Endodermal cell (in vitro differentiated cells): ENCODE data around the gene GALNT2. TPM values are rescaled to one million over a fixed set of nuclear protein-coding genes. Genes with fewer than 3 reads are reported as not detected.
A peak's percentile ranks its signal among the peaks of the same experiment; 100 is the strongest.

Source experiments
- DNase-seq: peaks from one replicate; pipeline ENCODE4 v3.0.0-alpha.2; 2017
- H3K27ac ChIP-seq: 2 replicates; pipeline ENCODE4 v1.5.1; 2013; ENCODE audit warnings: mild to moderate bottlenecking, low read depth, low read length, moderate library complexity
- H3K27me3 ChIP-seq: 2 replicates; pipeline ENCODE4 v1.6.1; 2013; ENCODE audit warnings: mild to moderate bottlenecking, low read length, moderate library complexity; ENCODE audit not compliant: insufficient read depth, control insufficient read depth, poor library complexity, severe bottlenecking
- H3K36me3 ChIP-seq: 2 replicates; pipeline ENCODE4 v1.7.0; 2013; ENCODE audit warnings: mild to moderate bottlenecking, low read length, moderate library complexity; ENCODE audit not compliant: control insufficient read depth, insufficient read depth
- H3K4me1 ChIP-seq: one replicate; pipeline ENCODE4 v1.7.0; 2013; ENCODE audit warnings: low read length; ENCODE audit not compliant: control insufficient read depth, insufficient read depth
- H3K4me3 ChIP-seq: 2 replicates; pipeline ENCODE4 v1.5.1; 2013; ENCODE audit warnings: mild to moderate bottlenecking, low read length, moderate library complexity
- H3K9ac ChIP-seq: 2 replicates; pipeline ENCODE4 v1.6.1; 2013; ENCODE audit warnings: mild to moderate bottlenecking, low read length, moderate library complexity; ENCODE audit not compliant: poor library complexity, severe bottlenecking; ENCODE audit errors: extremely low read depth
- H3K9me3 ChIP-seq: 2 replicates; pipeline ENCODE4 v1.6.1; 2013; ENCODE audit warnings: mild to moderate bottlenecking, low read length, moderate library complexity; ENCODE audit not compliant: control insufficient read depth
- H3K27ac Mint-ChIP-seq: 2 replicates; pipeline ENCODE4 v1.8.0; 2020; ENCODE audit warnings: mixed read lengths
- H3K27me3 Mint-ChIP-seq: 2 replicates; pipeline ENCODE4 v1.8.0; 2021; ENCODE audit warnings: mild to moderate bottlenecking, mixed read lengths; ENCODE audit not compliant: insufficient read depth
- H3K36me3 Mint-ChIP-seq: 2 replicates; pipeline ENCODE4 v1.8.0; 2020; ENCODE audit warnings: low read depth, mixed read lengths
- H3K4me1 Mint-ChIP-seq: 2 replicates; pipeline ENCODE4 v1.8.0; 2020; ENCODE audit warnings: mixed read lengths
- H3K4me3 Mint-ChIP-seq: 2 replicates; pipeline ENCODE4 v1.8.0; 2020; ENCODE audit warnings: mild to moderate bottlenecking, moderate library complexity, mixed read lengths
- H3K9me3 Mint-ChIP-seq: 2 replicates; pipeline ENCODE4 v1.8.0; 2020; ENCODE audit warnings: mild to moderate bottlenecking, mixed read lengths
- CTCF ChIP-seq: fragments of 200-600 bp; sonication (generic); conservative IDR thresholded peaks from 2 replicates; pipeline ENCODE4 v1.5.0; 2021; ENCODE audit warnings: antibody characterized with exemption, mild to moderate bottlenecking
- WGBS, 2 experiments: methylation state at CpG; one replicate each; pipeline versions ENCODE4 v1.1.5 to v1.1.7; 2013; ENCODE audit warnings: missing lambda C conversion rate in 2 of 2, mixed read lengths in 1 of 2; ENCODE audit not compliant: insufficient coverage in 1 of 2, insufficient read length in 1 of 2; 5-methylcytosine and 5-hydroxymethylcytosine counted together
- total RNA-seq, 2 donors: library from RNA; stranded (reverse); fragmentation: NEBNext Ultra II Directional in 1 of 2; extraction: Animal tissue kit (Norgen Biotek cat#: 25700) in 1 of 2; gene quantifications; 2 replicates in 1 of 2; 3 replicates in 1 of 2; pipeline ENCODE4 v1.2.1, GENCODE V29; 2021

Gene GALNT2
- total RNA-seq, 2 donors from 2014 or later: 41.6 to 63.5 TPM

DNA sequence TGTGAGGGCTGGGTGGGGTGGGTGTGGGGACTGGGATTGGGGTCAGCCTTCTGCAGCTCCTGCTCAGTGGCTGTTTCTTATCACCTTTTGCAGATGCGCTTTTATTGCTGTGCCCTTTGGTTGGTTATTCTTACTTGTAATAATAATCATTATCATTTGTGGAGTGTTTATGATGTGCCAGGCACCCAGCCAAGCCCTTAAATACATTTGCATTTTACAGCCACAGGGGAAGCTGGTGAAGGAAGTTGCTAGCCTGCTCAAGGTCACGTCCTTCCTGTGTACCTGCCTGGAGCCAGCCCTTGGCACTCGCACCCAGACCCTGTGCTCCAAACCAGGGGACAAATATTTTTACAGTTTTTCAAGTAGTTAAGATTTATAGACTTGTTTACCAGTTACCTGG is 215.1 kb downstream of the GALNT2 start:
- peaks cover 4% of the 10 kb centered on the region for H3K4me1 ChIP-seq
- Mint-ChIP-seq H3K27me3 (no peaks in the 10 kb centered on the region), H3K36me3 (peaks cover 21% of the 10 kb centered on the region), H3K27ac (no peak overlapping the region), H3K4me3 (no peak overlapping the region), H3K9me3 (no peaks in the 10 kb centered on the region), H3K4me1 (peaks cover 8% of the 10 kb centered on the region)
- no peaks in the 10 kb centered on the region for H3K27me3 ChIP-seq
- H3K36me3 ChIP-seq: no peaks in the 10 kb centered on the region
- no peak for TF ChIP-seq CTCF
- no peak overlapping the region for H3K4me3 ChIP-seq
- H3K27ac ChIP-seq: no peak overlapping the region
- no peaks in the 10 kb centered on the region for H3K9me3 ChIP-seq
- WGBS, 2 experiments: 90 to 100% methylated on average over 1 to 2 of the region's 3 CpGs
- no peak overlapping the region for H3K9ac ChIP-seq
- DNase-seq: no peak

DNA sequence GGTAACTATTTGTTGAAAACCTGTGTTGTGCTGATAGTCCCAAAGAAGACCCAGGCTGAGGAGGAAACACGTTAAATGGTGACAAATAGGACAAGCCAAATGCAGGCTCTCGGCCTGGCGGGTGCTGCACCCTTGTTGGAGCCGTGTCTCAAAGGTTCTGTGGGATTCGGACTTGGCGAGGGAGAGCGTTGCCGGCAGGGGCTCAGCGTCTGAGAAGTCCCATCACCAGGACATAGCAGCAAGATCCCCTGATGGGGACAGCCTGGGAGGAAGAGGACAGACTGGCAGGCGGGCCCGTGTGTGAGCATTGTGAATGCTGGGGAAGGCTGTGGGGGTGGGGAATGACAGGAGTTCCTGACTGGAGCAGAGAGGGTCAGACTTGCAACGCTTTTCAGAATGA is 216.6 kb downstream of the GALNT2 start:
- Histone ChIP-seq H3K9ac (no peak overlapping the region), H3K4me3 (no peak overlapping the region), H3K27ac (no peak overlapping the region), H3K36me3 (no peaks in the 10 kb centered on the region), H3K4me1 (no peaks in the 10 kb centered on the region), H3K27me3 (no peaks in the 10 kb centered on the region), H3K9me3 (no peaks in the 10 kb centered on the region)
- no peaks in the 10 kb centered on the region for H3K27me3 Mint-ChIP-seq
- H3K27ac Mint-ChIP-seq: no peak overlapping the region
- no peaks in the 10 kb centered on the region for H3K9me3 Mint-ChIP-seq
- no peak for DNase-seq
- H3K36me3 Mint-ChIP-seq: peaks cover 19% of the 10 kb centered on the region
- H3K4me3 Mint-ChIP-seq: no peak overlapping the region
- WGBS, 2 experiments: 92 to 93% methylated on average over 8 to 12 of the region's 12 CpGs
- no peak for TF ChIP-seq CTCF
- H3K4me1 Mint-ChIP-seq: peaks cover 2% of the 10 kb centered on the region

GRCh38 chr1:230284891-230285290 is 217.9 kb downstream of the GALNT2 start:
- Histone ChIP-seq H3K36me3 (no peaks in the 10 kb centered on the region), H3K9me3 (no peaks in the 10 kb centered on the region), H3K4me3 (no peak overlapping the region), H3K27ac (no peak overlapping the region), H3K4me1 (no peaks in the 10 kb centered on the region), H3K9ac (no peak overlapping the region), H3K27me3 (no peaks in the 10 kb centered on the region)
- DNase-seq: no peak
- no peak for TF ChIP-seq CTCF
- WGBS, 2 experiments: 92 to 100% methylated on average over 5 to 10 of the region's 10 CpGs
- Mint-ChIP-seq H3K36me3 (peaks cover 10% of the 10 kb centered on the region), H3K4me3 (no peak overlapping the region), H3K27ac (peak overlapping the region; percentile 44), H3K9me3 (no peaks in the 10 kb centered on the region), H3K27me3 (no peaks in the 10 kb centered on the region), H3K4me1 (peaks cover 2% of the 10 kb centered on the region)
